KMS-11 (cell line): ENCODE data around the gene ELK3.
A peak's percentile ranks its signal among the peaks of the same experiment; 100 is the strongest.

Experiments
- H2AFZ ChIP-seq: fragments of 200-600 bp; sonication (generic); 2 replicates; pipeline ENCODE4 v1.6.1; 2016; ENCODE audit warnings: antibody characterized with exemption, mixed run types, low read depth
- H3K27ac ChIP-seq: fragments of 200-600 bp; sonication (generic); 2 replicates; pipeline ENCODE4 v1.6.1; 2016; ENCODE audit warnings: mild to moderate bottlenecking, mixed run types
- H3K27me3 ChIP-seq: fragments of 200-600 bp; sonication (generic); 2 replicates; pipeline ENCODE4 v1.6.1; 2017; ENCODE audit warnings: mild to moderate bottlenecking, low read depth, mixed run types, moderate library complexity; ENCODE audit not compliant: insufficient read depth
- H3K36me3 ChIP-seq: fragments of 200-600 bp; sonication (generic); 2 replicates; pipeline ENCODE4 v1.6.1; 2017; ENCODE audit warnings: mild to moderate bottlenecking, mixed run types; ENCODE audit not compliant: insufficient read depth
- H3K4me1 ChIP-seq: fragments of 200-600 bp; sonication (generic); 2 replicates; pipeline ENCODE4 v1.6.1; 2016; ENCODE audit warnings: mild to moderate bottlenecking, low read depth, mixed run types; ENCODE audit not compliant: poor library complexity, severe bottlenecking
- H3K4me2 ChIP-seq: fragments of 200-600 bp; sonication (generic); 2 replicates; pipeline ENCODE4 v1.7.0; 2016; ENCODE audit warnings: mild to moderate bottlenecking, mixed run types
- H3K4me3 ChIP-seq: fragments of 200-600 bp; sonication (generic); IDR thresholded peaks from 2 replicates; pipeline ENCODE4 v1.6.1; 2017; ENCODE audit warnings: low read depth, low read length, mixed read lengths; ENCODE audit not compliant: insufficient read depth
- H3K79me2 ChIP-seq: fragments of 200-600 bp; sonication (generic); 2 replicates; pipeline ENCODE4 v1.6.1; 2016; ENCODE audit warnings: low read depth, mixed run types; ENCODE audit not compliant: insufficient read depth
- H3K9ac ChIP-seq: fragments of 200-600 bp; sonication (generic); 2 replicates; pipeline ENCODE4 v1.6.1; 2016; ENCODE audit warnings: mild to moderate bottlenecking, mixed run types
- H4K20me1 ChIP-seq: fragments of 200-600 bp; sonication (generic); 2 replicates; pipeline ENCODE4 v1.6.1; 2016; ENCODE audit warnings: mild to moderate bottlenecking, mixed run types; ENCODE audit not compliant: insufficient read depth
- CTCF ChIP-seq: fragments of 200-600 bp; sonication (generic); conservative IDR thresholded peaks from 2 replicates; pipeline ENCODE4 v1.6.1; 2017; ENCODE audit warnings: low read depth, mild to moderate bottlenecking, antibody characterized with exemption, low read length, moderate library complexity, mixed read lengths

ELK3 gene

DNA sequence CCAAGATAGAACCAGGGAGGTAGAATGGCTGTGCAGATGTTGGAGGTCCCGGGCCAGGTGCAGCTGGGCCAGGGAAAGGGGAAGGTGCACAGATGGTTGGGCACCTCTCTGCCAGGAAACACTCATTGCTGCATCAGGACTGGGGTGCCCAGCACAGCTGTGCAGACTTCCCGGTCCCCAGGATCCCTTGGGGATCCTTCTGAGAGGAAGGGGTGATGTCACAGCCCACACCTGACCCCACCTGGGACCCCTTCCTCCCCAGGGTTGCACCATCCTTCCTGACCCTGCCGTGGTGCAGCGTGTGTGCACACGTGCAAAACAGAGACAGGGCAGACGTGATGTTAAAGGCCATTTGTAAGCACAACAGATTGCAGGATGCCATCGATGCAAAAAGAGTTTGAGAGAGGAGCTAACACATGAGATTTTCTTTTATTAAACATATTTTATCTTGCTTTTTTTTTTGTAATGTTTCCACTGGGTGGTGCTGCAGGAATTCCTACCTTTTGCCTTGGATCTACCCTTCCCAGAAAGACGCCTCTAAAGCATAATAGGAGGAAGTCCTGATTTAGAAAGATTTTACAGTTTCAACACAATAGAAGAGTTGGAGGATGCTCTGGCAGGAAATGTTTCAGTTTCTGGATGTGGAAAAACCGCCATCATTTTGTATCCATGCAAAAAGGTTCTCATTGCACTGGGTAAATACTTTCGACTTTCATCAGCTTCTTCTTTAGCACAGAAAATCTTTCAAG lies 14.8 kb downstream of the ELK3 start:
- Histone ChIP-seq H3K4me2 (no peak overlapping the region), H3K79me2 (peaks cover 98% of the 10 kb centered on the region), H4K20me1 (peaks cover 9% of the 10 kb centered on the region; the same call in 1 of the 2 replicates), H3K4me1 (peaks cover 79% of the 10 kb centered on the region), H3K4me3 (no peak overlapping the region), H3K27ac (no peak overlapping the region), H2AFZ (no peak overlapping the region), H3K27me3 (no peaks in the 10 kb centered on the region), H3K36me3 (no peaks in the 10 kb centered on the region), H3K9ac (no peak overlapping the region)
- no peak for TF ChIP-seq CTCF

DNA sequence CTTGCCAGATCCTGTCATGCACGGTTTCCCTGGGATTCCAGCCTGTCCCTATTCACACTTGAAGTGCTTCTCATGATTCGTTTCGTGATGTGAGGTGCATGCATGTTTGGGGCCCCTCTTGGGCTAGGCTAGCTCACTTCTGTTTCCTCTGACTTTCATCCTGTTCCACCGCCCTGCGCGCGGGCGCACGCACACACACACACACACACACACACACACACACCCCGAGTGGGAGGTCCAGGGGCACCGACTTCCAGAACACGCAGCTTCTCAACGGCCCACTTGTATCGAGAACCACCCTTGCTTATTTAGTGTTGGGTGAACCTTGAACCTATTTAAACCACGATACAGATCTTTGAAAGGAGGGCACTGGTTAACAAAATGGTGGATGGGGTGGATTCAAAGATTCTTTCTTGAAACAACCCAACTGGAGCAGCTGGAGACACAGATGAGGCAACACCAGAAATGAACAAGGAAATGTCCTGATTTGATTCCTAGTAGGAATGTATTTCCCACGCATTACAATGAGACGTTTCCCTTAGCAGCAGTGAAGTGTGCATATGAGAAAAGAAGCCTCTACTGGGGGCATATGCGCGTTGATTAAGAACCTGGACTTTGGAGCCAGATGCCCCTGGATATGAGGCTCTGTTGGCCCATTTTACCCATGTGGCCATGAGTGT lies 16.3 kb downstream of the ELK3 start:
- TF ChIP-seq CTCF: no peak
- H3K79me2 ChIP-seq: peaks cover 94% of the 10 kb centered on the region
- no peaks in the 10 kb centered on the region for H3K27me3 ChIP-seq
- H3K27ac ChIP-seq: no peak overlapping the region; the same call in 1 of the 2 replicates
- H3K9ac ChIP-seq: no peak overlapping the region
- no peak overlapping the region for H3K4me3 ChIP-seq
- no peak overlapping the region for H2AFZ ChIP-seq
- H3K4me2 ChIP-seq: peak overlapping the region; percentile 53; the same call in 1 of the 2 replicates
- peaks cover 94% of the 10 kb centered on the region for H3K4me1 ChIP-seq
- H4K20me1 ChIP-seq: peaks cover 6% of the 10 kb centered on the region; the same call in 1 of the 2 replicates
- no peaks in the 10 kb centered on the region for H3K36me3 ChIP-seq

- peak overlapping the region; percentile 53 for H3K4me2 ChIP-seq
- no peak overlapping the region for H2AFZ ChIP-seq
- peaks cover 94% of the 10 kb centered on the region for H3K79me2 ChIP-seq
- peak overlapping the region; percentile 45 for H3K27ac ChIP-seq
- H4K20me1 ChIP-seq: no peaks in the 10 kb centered on the region
- TF ChIP-seq CTCF: no peak
- no peaks in the 10 kb centered on the region for H3K36me3 ChIP-seq
- H3K27me3 ChIP-seq: no peaks in the 10 kb centered on the region
- no peak overlapping the region for H3K4me3 ChIP-seq
- H3K9ac ChIP-seq: no peak overlapping the region
- H3K4me1 ChIP-seq: peaks cover 84% of the 10 kb centered on the region
These were observed 17.8 kb downstream of the ELK3 start for GRCh38 chr12:96211988-96212387.

DNA sequence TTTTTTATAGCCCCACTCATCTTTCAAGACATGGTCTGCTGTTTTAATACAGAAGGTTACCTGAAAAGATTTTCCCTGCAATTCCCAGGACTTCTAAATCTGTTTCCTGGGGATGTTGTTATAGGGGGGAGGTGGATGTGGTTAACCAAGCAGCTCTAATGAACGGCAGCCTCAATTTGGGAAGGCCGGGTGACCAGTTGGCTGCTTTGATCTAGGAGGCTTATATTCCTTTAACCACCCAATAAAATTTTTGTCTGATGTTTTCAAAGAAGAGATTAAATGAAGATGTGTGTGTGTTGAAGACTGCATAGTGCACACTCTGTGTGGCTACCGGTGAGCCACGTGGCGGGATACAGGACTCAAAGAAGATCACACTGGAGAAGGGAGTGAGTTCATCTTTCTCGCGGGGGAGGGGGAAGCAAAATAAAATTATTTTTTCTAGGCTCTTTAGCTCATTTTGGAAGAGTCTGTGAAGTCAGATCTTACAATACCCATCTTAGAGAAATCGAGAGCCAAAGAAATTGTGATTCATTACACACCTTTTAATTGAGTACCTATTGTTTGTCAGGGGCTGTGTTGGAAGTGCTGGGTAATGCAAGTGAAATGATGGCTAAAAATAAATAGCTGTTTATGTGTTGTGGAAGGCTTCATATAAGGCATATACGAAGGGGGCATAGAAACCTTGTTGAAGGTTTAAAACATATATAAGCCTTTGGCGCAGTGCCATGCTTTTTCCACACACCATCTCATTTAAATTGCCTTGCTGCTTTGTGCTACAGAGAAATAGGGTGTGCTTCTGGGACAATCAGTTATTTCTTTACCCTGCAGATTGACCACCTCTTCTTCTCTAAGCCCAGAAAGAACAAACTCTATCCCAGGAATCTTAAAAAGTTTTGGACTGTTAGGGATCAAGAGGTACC lies 18.5 kb downstream of the ELK3 start:
- H3K79me2 ChIP-seq: peaks cover 94% of the 10 kb centered on the region
- peaks cover 77% of the 10 kb centered on the region for H3K4me1 ChIP-seq
- no peak overlapping the region for H3K4me3 ChIP-seq
- no peaks in the 10 kb centered on the region for H3K36me3 ChIP-seq
- peak overlapping the region; percentile 45; the same call in 1 of the 2 replicates for H3K27ac ChIP-seq
- no peaks in the 10 kb centered on the region for H4K20me1 ChIP-seq
- no peak for TF ChIP-seq CTCF
- no peak overlapping the region for H2AFZ ChIP-seq
- H3K4me2 ChIP-seq: peak overlapping the region; percentile 53
- H3K9ac ChIP-seq: no peak overlapping the region
- H3K27me3 ChIP-seq: no peaks in the 10 kb centered on the region
